IPS-11a (cell line): ENCODE data around the gene HIGD1B.
A peak's percentile ranks its signal among the peaks of the same experiment; 100 is the strongest.

Experiments used
- H3K4me3 ChIP-seq: one replicate; pipeline ENCODE4 v1.5.1; 2013; ENCODE audit warnings: low read depth, low read length, control low read depth

Gene HIGD1B

GRCh38 chr17:44875761-44876160, 28.1 kb downstream of the HIGD1B start:
- no peak overlapping the region for H3K4me3 ChIP-seq

- no peak overlapping the region for H3K4me3 ChIP-seq
These were observed 29.4 kb downstream of the HIGD1B start for GRCh38 chr17:44877121-44877520.

GRCh38 chr17:44878627-44879221, 31.0 kb downstream of the HIGD1B start:
- H3K4me3 ChIP-seq: no peak overlapping the region

- no peak overlapping the region for H3K4me3 ChIP-seq
These were observed 31.7 kb downstream of the HIGD1B start for GRCh38 chr17:44879376-44879775.

GRCh38 chr17:44880062-44880461, 32.4 kb downstream of the HIGD1B start:
- H3K4me3 ChIP-seq: no peak overlapping the region

- H3K4me3 ChIP-seq: no peak overlapping the region
These were observed 33.5 kb downstream of the HIGD1B start for GRCh38 chr17:44881145-44881544.

GRCh38 chr17:44884941-44885340, 37.3 kb downstream of the HIGD1B start:
- H3K4me3 ChIP-seq: no peak overlapping the region

GRCh38 chr17:44887016-44887415, 39.3 kb downstream of the HIGD1B start:
- H3K4me3 ChIP-seq: no peak overlapping the region

GRCh38 chr17:44887971-44888954, 40.6 kb downstream of the HIGD1B start:
- no peak overlapping the region for H3K4me3 ChIP-seq

GRCh38 chr17:44889003-44889402, 41.3 kb downstream of the HIGD1B start:
- no peak overlapping the region for H3K4me3 ChIP-seq

GRCh38 chr17:44892250-44892649, 44.6 kb downstream of the HIGD1B start:
- no peak overlapping the region for H3K4me3 ChIP-seq

GRCh38 chr17:44894642-44895041, 47.0 kb downstream of the HIGD1B start:
- H3K4me3 ChIP-seq: no peak overlapping the region

- peak overlapping the region; percentile 99 for H3K4me3 ChIP-seq
These were observed 51.0 kb downstream of the HIGD1B start for GRCh38 chr17:44898768-44899073.

- H3K4me3 ChIP-seq: peak within 1 kb of the TSS; percentile 99
These were observed 51.5 kb downstream of the HIGD1B start, which contains the start of gene EFTUD2 for GRCh38 chr17:44899074-44899782. TSS of gene EFTUD2 (minus strand) at chr17:44899445. CDS start at chr17:44894521, 4,924 bp downstream.
